NCI-H1694 treated with DMSO at 0.1 percent for 48 hours (cell line): ENCODE measurements around the gene DTX1.
"Not testable (repeated sequence)": the region's sequence is repeated elsewhere in the genome, so short reads cannot be mapped to it uniquely, and the experiment has no call there.

ENCODE experiments used
- DNase-seq: peaks from one replicate; lab custom pipeline; 2025; lab: John Stamatoyannopoulos, UW

Gene DTX1

DNA sequence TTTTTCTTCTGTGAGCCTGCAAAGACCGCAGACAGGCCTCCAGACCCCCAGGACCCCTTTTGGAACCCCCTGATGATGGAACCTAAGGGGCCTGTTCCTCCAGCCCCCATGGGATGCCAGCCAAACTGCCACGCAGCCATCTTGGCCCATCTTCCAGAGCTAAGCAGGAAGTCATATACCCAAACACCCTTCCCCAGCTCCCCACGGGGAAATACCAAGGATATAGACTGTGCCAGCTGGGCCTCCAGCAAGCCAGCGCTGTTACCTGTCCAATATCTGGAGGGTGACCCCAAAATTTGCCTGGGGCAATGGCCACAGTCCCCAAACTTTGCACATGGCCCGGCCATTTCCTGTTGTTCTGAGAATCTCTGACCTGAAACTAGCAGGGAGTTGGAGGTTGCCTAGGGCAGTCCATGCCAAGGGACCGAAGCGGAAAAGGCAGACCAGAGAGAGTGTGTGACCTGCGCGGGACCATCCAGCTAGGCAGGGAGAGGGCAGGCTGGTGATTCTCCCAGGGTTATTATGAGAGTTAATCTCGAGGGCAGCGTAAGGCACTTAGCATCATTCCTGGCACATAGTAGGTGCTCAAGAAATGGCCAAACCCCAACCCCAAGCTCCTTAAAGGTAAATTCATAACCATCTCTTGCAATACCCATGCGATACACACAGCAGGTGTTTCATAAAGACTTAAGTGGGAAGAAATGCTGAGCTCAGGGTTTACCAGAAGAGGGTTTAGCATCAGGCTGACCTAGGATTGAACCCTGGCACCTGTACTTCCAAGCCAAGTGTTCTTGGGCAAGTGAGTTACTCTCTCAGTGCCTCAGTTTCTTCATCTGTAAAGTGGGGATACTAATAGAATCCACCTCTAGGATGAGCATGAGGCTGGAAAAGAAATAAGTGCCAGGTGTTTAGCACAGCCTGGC, 81.6 kb downstream of the DTX1 start:
- no peak for DNase-seq

DNA sequence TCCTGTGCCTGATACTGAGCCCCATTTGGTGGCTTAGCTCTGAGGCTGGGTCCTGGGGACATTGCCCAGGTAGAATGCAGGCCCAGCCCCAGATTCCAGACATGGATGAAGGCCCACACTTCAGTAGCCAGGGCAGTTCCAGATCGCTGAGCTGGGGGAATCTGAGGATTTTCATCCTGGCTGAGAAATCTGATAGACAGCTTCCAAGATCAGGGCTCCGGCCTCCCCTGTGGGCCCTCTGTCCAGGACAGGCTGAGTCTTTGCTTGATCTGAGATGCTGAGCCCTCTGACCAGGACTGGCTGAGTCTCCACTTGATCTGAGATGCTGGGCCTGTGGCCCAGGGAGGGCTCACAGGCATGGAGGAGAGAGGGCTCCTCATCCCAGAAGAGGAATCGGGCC, 82.3 kb downstream of the DTX1 start:
- DNase-seq = no peak

DNA sequence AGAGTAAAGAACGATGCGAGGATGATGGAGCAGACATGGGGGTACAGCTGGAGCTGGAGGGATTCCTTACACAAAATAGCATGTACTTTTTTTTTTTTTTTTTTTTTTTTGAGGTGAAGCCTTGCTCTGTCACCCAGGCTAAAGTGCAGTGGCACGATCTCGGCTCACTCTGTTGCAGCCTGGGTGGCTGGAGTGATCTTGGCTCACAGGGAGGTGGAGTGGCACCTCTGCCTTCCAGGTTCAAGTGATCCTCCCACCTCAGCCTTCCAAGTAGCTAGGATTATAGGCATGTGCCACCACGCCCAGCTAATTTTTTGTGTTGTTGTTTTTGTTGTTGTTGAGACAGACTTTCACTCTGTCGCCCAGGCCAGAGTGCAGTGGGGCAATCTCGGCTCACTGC, 84.2 kb downstream of the DTX1 start:
- no peak for DNase-seq

DNA sequence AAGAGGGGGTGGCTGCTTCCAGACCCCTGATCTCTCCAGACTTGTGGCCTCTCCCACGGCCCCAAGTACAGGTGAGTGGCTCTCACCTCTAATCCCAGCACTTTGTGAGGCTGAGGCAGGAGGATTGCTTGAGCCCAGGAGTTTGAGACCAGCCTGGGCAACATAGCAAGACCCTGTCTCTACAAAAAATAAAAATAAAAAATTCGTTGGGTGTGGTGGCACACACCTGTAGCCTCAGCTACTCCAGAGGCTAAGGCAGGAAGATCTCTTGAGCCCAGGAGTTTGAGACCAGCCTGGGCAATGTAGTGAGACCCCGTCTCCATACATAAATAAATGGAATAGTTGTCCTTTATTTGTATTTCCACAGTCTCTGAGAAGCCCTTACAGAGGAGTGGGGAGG, 85.2 kb downstream of the DTX1 start:
- DNase-seq = not testable (repeated sequence)

DNA sequence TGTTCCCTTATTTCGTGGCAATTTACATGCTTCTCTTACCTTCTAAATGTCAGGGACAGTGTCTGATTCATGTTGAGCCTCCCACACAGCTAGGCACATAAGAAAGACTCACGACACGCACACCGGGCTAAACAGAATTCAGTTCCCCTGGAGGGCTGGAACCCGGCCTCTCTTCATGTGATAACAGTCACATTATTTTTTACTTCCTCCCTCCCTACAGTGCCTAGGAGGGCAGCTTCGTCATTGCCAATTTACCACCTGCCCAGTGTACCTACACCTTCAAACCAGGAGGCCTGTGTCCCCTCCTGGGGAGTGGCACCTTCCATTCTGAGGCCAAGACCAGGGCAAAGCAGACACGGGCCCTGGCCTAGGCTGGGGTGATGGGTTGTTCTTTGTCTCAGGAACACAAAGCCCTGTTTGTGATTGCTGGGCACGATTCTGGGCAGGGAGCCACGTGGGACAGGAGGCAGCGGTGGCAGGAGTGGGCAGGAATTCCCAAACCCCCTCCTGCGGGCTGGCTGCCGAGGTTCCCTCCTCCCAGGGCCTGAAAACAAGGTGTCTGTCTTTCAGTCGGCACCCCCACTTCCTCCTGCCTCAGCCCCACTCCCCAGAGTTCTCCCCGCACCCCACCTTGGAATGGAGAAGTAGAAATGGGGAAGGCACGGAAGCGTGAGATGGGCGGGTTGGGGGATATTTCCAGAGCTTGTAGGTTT, 85.8 kb downstream of the DTX1 start:
- no peak for DNase-seq

DNA sequence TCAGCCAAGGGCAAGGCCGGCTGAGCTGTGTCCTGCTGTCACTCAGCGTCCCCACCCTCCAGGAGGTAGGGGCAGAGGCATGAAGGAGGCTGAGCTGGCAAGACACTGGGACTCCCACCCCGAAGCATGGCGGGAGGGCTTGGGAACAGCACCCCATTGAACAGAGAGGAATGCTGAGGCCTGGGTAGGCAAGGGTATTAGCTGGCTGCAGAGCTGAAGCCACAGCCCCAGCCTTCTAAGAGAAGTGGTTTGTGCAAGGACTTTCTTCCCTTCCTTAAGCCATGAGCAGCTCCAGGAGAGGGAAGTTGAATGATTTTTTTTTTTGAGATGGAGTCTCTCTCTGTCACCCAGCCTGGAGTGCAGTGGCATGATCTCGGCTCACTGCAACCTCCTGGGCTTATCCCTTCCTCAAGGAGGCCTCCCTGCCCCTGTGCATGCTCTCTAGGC, 86.4 kb downstream of the DTX1 start:
- no peak for DNase-seq

DNA sequence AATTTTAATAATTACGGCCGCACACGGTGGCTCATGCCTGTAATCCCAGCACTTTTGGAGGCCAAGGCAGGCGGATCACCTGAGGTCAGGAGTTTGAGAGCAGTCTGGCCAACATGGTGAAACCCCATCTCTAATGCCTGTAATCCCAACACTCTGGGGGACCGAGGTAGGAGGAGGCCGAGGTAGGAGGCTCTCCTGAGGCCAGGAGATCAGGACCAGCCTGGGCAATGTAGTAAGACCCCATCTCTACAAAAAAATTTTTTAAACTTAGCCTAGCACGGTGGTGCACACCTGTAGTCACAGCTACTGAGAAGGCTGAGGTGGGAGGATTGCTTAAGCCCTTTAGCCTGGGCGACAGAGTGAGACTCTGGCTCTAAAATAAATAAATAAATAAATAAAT, 87.4 kb downstream of the DTX1 start:
- DNase-seq = no peak

DNA sequence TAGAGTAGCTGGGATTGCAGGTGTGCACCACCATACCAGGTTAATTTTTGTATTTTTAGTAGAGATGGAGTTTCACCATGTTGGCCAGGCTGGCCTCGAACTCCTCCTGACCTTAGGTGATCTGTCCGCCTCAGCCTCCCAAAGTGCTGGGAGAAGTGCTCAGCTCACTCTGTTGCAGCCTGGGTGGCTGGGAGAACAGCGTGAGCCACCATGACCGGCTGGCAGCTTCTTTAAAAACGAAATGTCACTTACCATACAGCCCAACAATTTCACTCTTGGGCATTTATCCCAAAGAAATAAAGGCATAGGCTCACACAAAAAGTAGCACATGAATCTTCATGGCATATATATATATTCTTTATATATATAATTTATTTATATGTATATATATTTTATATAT, 88.3 kb downstream of the DTX1 start:
- no peak for DNase-seq

DNA sequence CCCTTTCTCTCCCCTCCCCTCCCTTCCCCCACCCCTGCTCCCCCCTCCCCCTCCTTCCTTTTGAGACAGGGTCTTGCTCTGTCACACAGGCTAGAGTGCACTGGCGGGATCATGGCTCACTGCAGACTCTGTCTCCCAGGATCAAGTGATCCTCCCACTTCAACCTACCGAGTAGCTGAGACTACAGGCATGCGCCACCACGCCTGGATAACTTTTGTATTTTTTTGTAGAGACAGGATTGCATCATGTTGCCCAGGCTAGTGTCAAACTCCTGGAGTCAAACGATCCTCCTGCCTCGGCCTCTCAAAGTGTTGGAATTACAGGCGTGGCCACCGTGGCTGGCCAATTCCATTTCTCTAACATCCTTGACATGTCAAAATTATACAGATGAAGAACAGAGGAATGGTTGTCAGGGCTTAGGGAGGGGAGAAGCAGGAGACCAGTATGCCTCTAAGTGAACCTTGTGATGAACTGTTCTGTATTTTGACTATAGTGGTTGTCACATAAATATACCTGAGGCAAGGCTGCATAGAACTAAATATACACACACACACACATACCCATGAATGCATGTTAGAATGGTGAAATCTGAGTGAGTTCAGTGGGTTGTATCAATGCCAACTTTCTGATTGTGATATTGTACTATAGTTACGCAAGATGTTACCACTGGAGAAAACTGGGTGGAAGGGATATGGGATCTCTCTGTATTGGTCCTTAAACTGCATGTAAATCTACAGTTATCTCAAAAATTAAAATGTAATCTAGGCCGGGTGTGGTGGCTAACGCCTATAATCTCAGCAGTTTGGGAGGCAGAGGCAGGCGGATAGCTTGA, 89.4 kb downstream of the DTX1 start:
- no peak for DNase-seq

DNA sequence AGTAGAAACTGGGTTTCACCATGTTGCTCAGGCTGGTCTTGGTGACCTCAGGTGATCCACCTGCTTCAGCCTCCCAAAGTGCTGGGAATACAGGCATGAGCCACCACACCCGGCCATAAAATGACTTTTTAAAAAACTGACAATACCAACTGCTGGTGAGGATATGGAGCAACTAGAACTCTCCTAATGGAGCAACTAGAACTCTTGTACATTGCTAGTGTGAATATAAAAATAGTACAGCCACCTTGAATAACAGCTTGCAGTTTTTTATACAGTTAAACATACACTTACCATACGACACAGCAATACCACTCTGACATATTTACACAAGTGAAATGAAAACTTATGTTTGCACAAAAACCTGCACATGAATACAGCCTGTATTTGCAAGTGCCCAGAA, 90.5 kb downstream of the DTX1 start:
- no peak for DNase-seq
